Testis (tissue), 2 donors: Measurements from ENCODE around the gene TLK2.

ENCODE experiments used
- CTCF ChIP-seq, 3 experiments: fragments of 450-650 bp in 2 of 3; fragments of 200-600 bp in 1 of 3; sonication (generic) in 1 of 3; IDR thresholded peaks; one replicate each; pipeline ENCODE4 v1.5.1; 2016 to 2019; ENCODE audit warnings: antibody characterized with exemption in 3 of 3, mild to moderate bottlenecking in 2 of 3, moderate library complexity in 1 of 3
- POLR2A ChIP-seq: fragments of 450-650 bp; IDR thresholded peaks from one replicate; pipeline ENCODE4 v1.6.1; 2017; ENCODE audit warnings: antibody characterized with exemption, mild to moderate bottlenecking, moderate library complexity

GRCh38 chr17:62626719-62627218 is 148.1 kb downstream of the TLK2 start:
- no peak for TF ChIP-seq CTCF (IDR thresholded peaks at IDR 0.05)
- no peak for TF ChIP-seq POLR2A
